NCI-H2107 treated with DMSO at 0.1 percent for 48 hours (cell line): ENCODE measurements around the gene ZNRD2.

Source experiments
- DNase-seq: peaks from one replicate; lab custom pipeline; 2025; ENCODE audit not compliant: unreplicated experiment; lab: John Stamatoyannopoulos, UW

ZNRD2 gene

GRCh38 chr11:65572356-65573051, 2.2 kb downstream of the ZNRD2 start, which contains the start of gene FAM89B:
TSS of gene FAM89B (plus strand) at chr11:65572538. CDS start at chr11:65572670, 132 bp downstream.
- peak; percentile 63 for DNase-seq

- DNase-seq, result no peak
These were observed 3.3 kb downstream of the ZNRD2 start for GRCh38 chr11:65573391-65574079.

- DNase-seq, result peak; percentile 51
These were observed 4.0 kb downstream of the ZNRD2 start for GRCh38 chr11:65574109-65574810.

- no peak for DNase-seq
These were observed 4.7 kb downstream of the ZNRD2 start for GRCh38 chr11:65574811-65575567.

- DNase-seq, result no peak
These were observed 5.4 kb downstream of the ZNRD2 start, which contains the start of gene EHBP1L1 for GRCh38 chr11:65575568-65576231. TSS of gene EHBP1L1 (plus strand) at chr11:65576053. CDS start at chr11:65576303, 250 bp downstream.

- no peak for DNase-seq
These were observed 6.1 kb downstream of the ZNRD2 start for GRCh38 chr11:65576232-65576866.

GRCh38 chr11:65576867-65577755, 6.8 kb downstream of the ZNRD2 start:
- no peak for DNase-seq

- no peak for DNase-seq
These were observed 7.5 kb downstream of the ZNRD2 start for GRCh38 chr11:65577756-65578109.

GRCh38 chr11:65578134-65578533, 7.9 kb downstream of the ZNRD2 start:
- no peak for DNase-seq

- no peak for DNase-seq
These were observed 8.4 kb downstream of the ZNRD2 start for GRCh38 chr11:65578667-65579066.

- DNase-seq, result no peak
These were observed 9.0 kb downstream of the ZNRD2 start for GRCh38 chr11:65579291-65579690.

- DNase-seq, result no peak
These were observed 9.9 kb downstream of the ZNRD2 start for GRCh38 chr11:65580031-65580692.

- DNase-seq, result no peak
These were observed 10.5 kb downstream of the ZNRD2 start for GRCh38 chr11:65580756-65581155.

GRCh38 chr11:65581928-65582327, 11.7 kb downstream of the ZNRD2 start:
- DNase-seq, result no peak

GRCh38 chr11:65583589-65583988, 13.3 kb downstream of the ZNRD2 start:
- DNase-seq, result no peak

GRCh38 chr11:65584106-65584505, 13.8 kb downstream of the ZNRD2 start:
- DNase-seq, result no peak

- no peak for DNase-seq
These were observed 14.5 kb downstream of the ZNRD2 start for GRCh38 chr11:65584723-65585171.

GRCh38 chr11:65585396-65586246, 15.3 kb downstream of the ZNRD2 start:
- DNase-seq, result no peak
